SK-N-SH (cell line): ENCODE measurements around the gene SDC3. TPM values are rescaled to one million over a fixed set of nuclear protein-coding genes. Genes with fewer than 3 reads are reported as not detected.

ENCODE experiments used
- CTCF ChIA-PET: fragments of 300-600, 350-600 bp; formaldehyde crosslinking; extraction: SDS; loops from one replicate; lab custom pipeline; 2021; lab: Yijun Ruan, JAX
- POLR2A ChIA-PET: fragments of 350-600 bp; sonication (Branson Sonifier 250); formaldehyde crosslinking; extraction: SDS; loops from one replicate; lab custom pipeline; 2020; ENCODE audit warnings: antibody characterized with exemption, inconsistent platforms; lab: Yijun Ruan, JAX
- DNase-seq: peaks from one replicate; pipeline ENCODE4 v3.0.0; 2012
- H2AFZ ChIP-seq: fragments of 200-600 bp; sonication (generic); 2 replicates; pipeline ENCODE4 v1.8.1; 2016; ENCODE audit warnings: antibody characterized with exemption, mild to moderate bottlenecking, low read depth
- H3F3A ChIP-seq: fragments of 200-600 bp; sonication (generic); replicated peaks from 2 replicates; pipeline ENCODE3; 2016; ENCODE audit warnings: antibody characterized with exemption, mild to moderate bottlenecking; ENCODE audit not compliant: insufficient read depth
- H3K27ac ChIP-seq, 2 experiments: fragments of 200-500 bp in 1 of 2; fragments of 200-600 bp in 1 of 2; sonication (Bioruptor generic) in 1 of 2; sonication (generic), shearing (Covaris generic) in 1 of 2; 2 replicates each; pipeline versions ENCODE4 v1.5.1 to v1.6.1; 2014 to 2016; ENCODE audit warnings: low read depth in 2 of 2, inconsistent platforms in 1 of 2, low read length in 1 of 2, mild to moderate bottlenecking in 1 of 2, mixed read lengths in 1 of 2
- H3K27me3 ChIP-seq: fragments of 200-600 bp; sonication (generic), shearing (Covaris generic); 2 replicates; pipeline ENCODE4 v1.6.1; 2016; ENCODE audit warnings: mixed run types; ENCODE audit not compliant: insufficient read depth
- H3K36me3 ChIP-seq, 2 experiments: fragments of 200-500 bp in 1 of 2; fragments of 200-600 bp in 1 of 2; sonication (Bioruptor generic) in 1 of 2; sonication (generic) in 1 of 2; replicated peaks in 1 of 2; 2 replicates each; pipeline versions ENCODE3 to v1.5.1; 2014 to 2016; ENCODE audit warnings: low read length in 1 of 2, mild to moderate bottlenecking in 1 of 2; ENCODE audit not compliant: insufficient read depth in 2 of 2, control insufficient read depth in 1 of 2
- H3K4me1 ChIP-seq, 2 experiments: fragments of 200-500 bp in 1 of 2; fragments of 200-600 bp in 1 of 2; sonication (Bioruptor generic) in 1 of 2; sonication (generic), shearing (Covaris generic) in 1 of 2; 2 replicates each; pipeline versions ENCODE4 v1.5.1 to v1.6.1; 2014 to 2016; ENCODE audit warnings: low read depth in 1 of 2, low read length in 1 of 2, mixed run types in 1 of 2; ENCODE audit not compliant: insufficient read depth in 2 of 2, control insufficient read depth in 1 of 2
- H3K4me2 ChIP-seq: fragments of 200-600 bp; sonication (generic), shearing (Covaris generic); 2 replicates; pipeline ENCODE4 v1.6.1; 2017; ENCODE audit warnings: mixed run types
- H3K4me3 ChIP-seq, 2 experiments: fragments of 200-500 bp in 1 of 2; fragments of 200-600 bp in 1 of 2; sonication (Bioruptor generic) in 1 of 2; sonication (generic), shearing (Covaris generic) in 1 of 2; 2 replicates each; pipeline versions ENCODE4 v1.5.1 to v1.8.1; 2014 to 2016; ENCODE audit warnings: low read depth in 2 of 2, inconsistent platforms in 1 of 2, low read length in 1 of 2, mild to moderate bottlenecking in 1 of 2, mixed read lengths in 1 of 2, moderate library complexity in 1 of 2
- H3K79me2 ChIP-seq: fragments of 200-600 bp; sonication (generic); 2 replicates; pipeline ENCODE4 v1.8.1; 2017; ENCODE audit warnings: mild to moderate bottlenecking; ENCODE audit not compliant: insufficient read depth
- H3K9ac ChIP-seq: fragments of 200-600 bp; sonication (generic); 2 replicates; pipeline ENCODE4 v1.6.1; 2017; ENCODE audit warnings: mixed run types
- H3K9me2 ChIP-seq: fragments of 200-600 bp; sonication (generic); 2 replicates; pipeline ENCODE4 v1.6.1; 2017; ENCODE audit warnings: mixed run types
- H3K9me3 ChIP-seq: fragments of 200-600 bp; sonication (generic); 2 replicates; pipeline ENCODE4 v1.6.1; 2017; ENCODE audit warnings: mixed run types, mild to moderate bottlenecking, moderate library complexity
- H4K20me1 ChIP-seq: fragments of 200-600 bp; sonication (generic); 2 replicates; pipeline ENCODE4 v1.6.1; 2017; ENCODE audit warnings: mild to moderate bottlenecking, mixed run types; ENCODE audit not compliant: insufficient read depth
- CHD2 ChIP-seq: fragments of 150-350 bp; IDR thresholded peaks from 2 replicates; pipeline ENCODE4 v1.6.1; 2018; ENCODE audit warnings: low read length; ENCODE audit not compliant: partially characterized antibody
- CTCF ChIP-seq: fragments of 200-600 bp; sonication (generic); IDR thresholded peaks from 2 replicates; pipeline ENCODE4 v1.6.1; 2017; ENCODE audit warnings: antibody characterized with exemption, mild to moderate bottlenecking, moderate library complexity
- ELF1 ChIP-seq: IDR thresholded peaks from 2 replicates; pipeline ENCODE4 v1.4.0; 2012
- FOSL2 ChIP-seq: IDR thresholded peaks from 2 replicates; pipeline ENCODE4 v1.4.0; 2012; ENCODE audit warnings: low read depth, mild to moderate bottlenecking, moderate library complexity, borderline replicate concordance
- GABPA ChIP-seq: IDR thresholded peaks from 2 replicates; pipeline ENCODE4 v1.4.0; 2012; ENCODE audit warnings: low read depth, mild to moderate bottlenecking
- NFIC ChIP-seq: IDR thresholded peaks from 2 replicates; pipeline ENCODE4 v1.4.0; 2012; ENCODE audit warnings: borderline replicate concordance
- NRF1 ChIP-seq: IDR thresholded peaks from 2 replicates; pipeline ENCODE4 v1.6.1; 2012; ENCODE audit warnings: low read depth, mild to moderate bottlenecking, low read length
- RAD21 ChIP-seq: IDR thresholded peaks from 2 replicates; pipeline ENCODE4 v1.6.1; 2012; ENCODE audit warnings: mild to moderate bottlenecking, low read length
- RFX5 ChIP-seq: IDR thresholded peaks from 2 replicates; pipeline ENCODE4 v1.6.1; 2012; ENCODE audit warnings: mild to moderate bottlenecking, improper control_type of control experiment, low read length
- RXRA ChIP-seq: IDR thresholded peaks from 2 replicates; pipeline ENCODE4 v1.4.0; 2012; ENCODE audit warnings: low read depth, mild to moderate bottlenecking, borderline replicate concordance
- SIN3A ChIP-seq: IDR thresholded peaks from 2 replicates; pipeline ENCODE4 v1.6.1; 2012; ENCODE audit warnings: low read depth, mild to moderate bottlenecking, low read length, moderate library complexity, borderline replicate concordance
- SMC3 ChIP-seq: IDR thresholded peaks from 2 replicates; pipeline ENCODE4 v1.6.1; 2012; ENCODE audit warnings: low read depth, low read length, improper control_type of control experiment
- WGBS: methylation state at CpG from one replicate; pipeline ENCODE4 v1.1.6; 2017; ENCODE audit warnings: low lambda C conversion rate; 5-methylcytosine and 5-hydroxymethylcytosine counted together
- polyA plus RNA-seq, 3 experiments: library from polyadenylated mRNA; depleted of rRNA; stranded (reverse); fragments of >200 nt; gene quantifications; 2 replicates each; pipeline ENCODE4 v1.2.3, GENCODE V29; 2012

SDC3 gene
- polyA plus RNA-seq, 1 of the 3 experiments (the other 2 are of a cell fraction) = 18.8 TPM

GRCh38 chr1:30912224-30912623, 3.7 kb upstream of the SDC3 start:
- peaks cover 4 to 22% of the 10 kb centered on the region in 2 experiments; a peak in 2 of 4 replicates for H3K4me1 ChIP-seq
- H3K4me3 ChIP-seq = no peak overlapping the region
- DNase-seq = no peak
- no peak overlapping the region for H2AFZ ChIP-seq
- H3K27ac ChIP-seq = no peak overlapping the region
- peaks cover 5% of the 10 kb centered on the region for H4K20me1 ChIP-seq
- WGBS = 40% methylated on average over 1 of the region's 6 CpGs
- TF ChIP-seq RAD21 = no peak
- no peak for TF ChIP-seq GABPA
- TF ChIP-seq NFIC = no peak
- TF ChIP-seq FOSL2 = no peak
- TF ChIP-seq, all 33 proteins: peak for 0
- Histone ChIP-seq H3F3A (no peaks in the 10 kb centered on the region), H3K9me2 (no peaks in the 10 kb centered on the region), H3K4me2 (no peak overlapping the region), H3K9ac (no peak overlapping the region), H3K9me3 (no peaks in the 10 kb centered on the region), H3K79me2 (peaks cover 8% of the 10 kb centered on the region), H3K27me3 (no peaks in the 10 kb centered on the region), H3K36me3 (no peaks in the 10 kb centered on the region)
- CTCF ChIA-PET = interaction anchor here (0.8 to 47.0 kb wide), 26 partner anchors 8 to 192 kb away, joined by 3 to 1422 read pairs (median 10); partner anchors contain the start of genes MATN1 and PUM1
- POLR2A ChIA-PET = interaction anchor here (1.9 kb wide), 1 partner anchor 111 kb away, joined by 10 read pairs; no protein-coding TSS in a partner anchor

GRCh38 chr1:30911059-30911954, 2.7 kb upstream of the SDC3 start:
- no peak overlapping the region; a peak in 1 of 4 replicates for H3K4me3 ChIP-seq
- no peaks in the 10 kb centered on the region for H3K36me3 ChIP-seq
- H3K9ac ChIP-seq = no peak overlapping the region
- TF ChIP-seq CHD2 = peak; percentile 94
- 0 out of 2 replicates have a peak, but pooled peaks have one; percentile 52 for TF ChIP-seq SIN3A
- TF ChIP-seq NRF1 = peak; percentile 37; the same call in 1 of the 2 replicates
- TF ChIP-seq RAD21 = peak; percentile 98
- no peak for TF ChIP-seq ELF1
- TF ChIP-seq RXRA = no peak
- TF ChIP-seq SMC3 = peak; percentile 100
- TF ChIP-seq CTCF = peak; percentile 87
- 0 out of 2 replicates have a peak, but pooled peaks have one; percentile 25 for TF ChIP-seq RFX5
- H3K27me3 ChIP-seq = no peaks in the 10 kb centered on the region
- POLR2A ChIA-PET = interaction anchor here (0.6 to 1.9 kb wide), 3 partner anchors 110 to 115 kb away, joined by 3 to 10 read pairs (median 3); no protein-coding TSS in a partner anchor
- no peaks in the 10 kb centered on the region for H3K9me2 ChIP-seq
- CTCF ChIA-PET = interaction anchor here (0.6 to 47.0 kb wide), 54 partner anchors 7 to 642 kb away, joined by 3 to 1422 read pairs (median 5); partner anchors contain the start of genes MATN1 and PUM1
- 53% methylated on average over 7 of the region's 9 CpGs for WGBS
- peaks cover 14% of the 10 kb centered on the region for H4K20me1 ChIP-seq
- DNase-seq = peak; percentile 88
- no peaks in the 10 kb centered on the region for H3F3A ChIP-seq
- H3K4me1 ChIP-seq = peaks cover 4 to 22% of the 10 kb centered on the region in 2 experiments; a peak in 2 of 4 replicates
- no peak overlapping the region for H3K27ac ChIP-seq
- H3K4me2 ChIP-seq = no peak overlapping the region
- H3K79me2 ChIP-seq = peaks cover 18% of the 10 kb centered on the region
- H3K9me3 ChIP-seq = no peaks in the 10 kb centered on the region
- no peak overlapping the region for H2AFZ ChIP-seq
